Measurements from ENCODE around the gene BMPR2.

BMPR2 gene

GRCh38 chr2:202449344-202449743, 73.2 kb downstream of the BMPR2 start:
- Mint-ChIP-seq H3K4me3 (no peak overlapping the region), H3K27me3 (ENCODE audit: low read depth) (no peaks in the 10 kb centered on the region), H3K4me1 (ENCODE audit: low read depth) (no peaks in the 10 kb centered on the region), H3K9me3 (no peaks in the 10 kb centered on the region), H3K36me3 (ENCODE audit: low read depth) (no peaks in the 10 kb centered on the region), H3K27ac (no peak overlapping the region)
- DNase-seq (ENCODE audit: low spot score) = no peak

GRCh38 chr2:202450785-202451184, 74.7 kb downstream of the BMPR2 start:
- no peak overlapping the region for H3K27ac Mint-ChIP-seq

GRCh38 chr2:202452744-202453143, 76.6 kb downstream of the BMPR2 start:
- Mint-ChIP-seq H3K4me3 (no peak overlapping the region), H3K27ac (no peak overlapping the region), H3K4me1 (ENCODE audit: low read depth) (no peaks in the 10 kb centered on the region), H3K27me3 (ENCODE audit: low read depth) (no peaks in the 10 kb centered on the region), H3K36me3 (ENCODE audit: low read depth) (no peaks in the 10 kb centered on the region), H3K9me3 (no peaks in the 10 kb centered on the region)
- no peak for DNase-seq (ENCODE audit: low spot score)

More at GRCh38 chr2:202450785-202451184, 74.7 kb downstream of the BMPR2 start:
- H3K27me3 Mint-ChIP-seq (ENCODE audit: low read depth) = no peaks in the 10 kb centered on the region
- no peaks in the 10 kb centered on the region for H3K36me3 Mint-ChIP-seq (ENCODE audit: low read depth)
- no peak overlapping the region for H3K4me3 Mint-ChIP-seq
- H3K4me1 Mint-ChIP-seq (ENCODE audit: low read depth) = no peaks in the 10 kb centered on the region
- no peaks in the 10 kb centered on the region for H3K9me3 Mint-ChIP-seq
- DNase-seq (ENCODE audit: low spot score) = no peak

GRCh38 chr2:202454536-202454935, 78.4 kb downstream of the BMPR2 start:
- H3K4me1 Mint-ChIP-seq (ENCODE audit: low read depth) = no peaks in the 10 kb centered on the region
- no peak overlapping the region for H3K27ac Mint-ChIP-seq
- no peak for DNase-seq (ENCODE audit: low spot score)
- H3K36me3 Mint-ChIP-seq (ENCODE audit: low read depth) = no peaks in the 10 kb centered on the region
- H3K4me3 Mint-ChIP-seq = no peak overlapping the region
- no peaks in the 10 kb centered on the region for H3K27me3 Mint-ChIP-seq (ENCODE audit: low read depth)
- no peaks in the 10 kb centered on the region for H3K9me3 Mint-ChIP-seq

- DNase-seq (ENCODE audit: low spot score) = no peak
- no peak overlapping the region for H3K4me3 Mint-ChIP-seq
- H3K9me3 Mint-ChIP-seq = no peaks in the 10 kb centered on the region
- H3K27me3 Mint-ChIP-seq (ENCODE audit: low read depth) = no peaks in the 10 kb centered on the region
- H3K36me3 Mint-ChIP-seq (ENCODE audit: low read depth) = no peaks in the 10 kb centered on the region
- H3K4me1 Mint-ChIP-seq (ENCODE audit: low read depth) = no peaks in the 10 kb centered on the region
- H3K27ac Mint-ChIP-seq = no peak overlapping the region
Observed at GRCh38 chr2:202455114-202455513, 79.0 kb downstream of the BMPR2 start.

GRCh38 chr2:202460119-202460518, 84.0 kb downstream of the BMPR2 start:
- no peak overlapping the region for H3K27ac Mint-ChIP-seq
- H3K27me3 Mint-ChIP-seq (ENCODE audit: low read depth) = no peaks in the 10 kb centered on the region
- H3K4me1 Mint-ChIP-seq (ENCODE audit: low read depth) = no peaks in the 10 kb centered on the region

GRCh38 chr2:202479090-202479489, 103.0 kb downstream of the BMPR2 start:
- H3K27me3 Mint-ChIP-seq (ENCODE audit: low read depth) = no peaks in the 10 kb centered on the region
- peaks cover 5% of the 10 kb centered on the region for H3K4me1 Mint-ChIP-seq (ENCODE audit: low read depth)
- H3K27ac Mint-ChIP-seq = no peak overlapping the region
- no peak for DNase-seq (ENCODE audit: low spot score)
- H3K9me3 Mint-ChIP-seq = no peaks in the 10 kb centered on the region
- H3K4me3 Mint-ChIP-seq = no peak overlapping the region
- H3K36me3 Mint-ChIP-seq (ENCODE audit: low read depth) = no peaks in the 10 kb centered on the region

More at GRCh38 chr2:202460119-202460518, 84.0 kb downstream of the BMPR2 start:
- DNase-seq (ENCODE audit: low spot score) = no peak
- no peaks in the 10 kb centered on the region for H3K9me3 Mint-ChIP-seq
- H3K36me3 Mint-ChIP-seq (ENCODE audit: low read depth) = no peaks in the 10 kb centered on the region
- H3K4me3 Mint-ChIP-seq = no peak overlapping the region

GRCh38 chr2:202479610-202480009, 103.5 kb downstream of the BMPR2 start:
- no peaks in the 10 kb centered on the region for H3K9me3 Mint-ChIP-seq
- no peak for DNase-seq (ENCODE audit: low spot score)
- H3K27ac Mint-ChIP-seq = no peak overlapping the region
- no peak overlapping the region for H3K4me3 Mint-ChIP-seq
- no peaks in the 10 kb centered on the region for H3K36me3 Mint-ChIP-seq (ENCODE audit: low read depth)
- peaks cover 5% of the 10 kb centered on the region for H3K4me1 Mint-ChIP-seq (ENCODE audit: low read depth)
- H3K27me3 Mint-ChIP-seq (ENCODE audit: low read depth) = no peaks in the 10 kb centered on the region

GRCh38 chr2:202486351-202486750, 110.2 kb downstream of the BMPR2 start:
- no peaks in the 10 kb centered on the region for H3K27me3 Mint-ChIP-seq (ENCODE audit: low read depth)
- no peak for DNase-seq (ENCODE audit: low spot score)
- no peaks in the 10 kb centered on the region for H3K4me1 Mint-ChIP-seq (ENCODE audit: low read depth)
- H3K9me3 Mint-ChIP-seq = no peaks in the 10 kb centered on the region
- no peak overlapping the region for H3K27ac Mint-ChIP-seq
- no peaks in the 10 kb centered on the region for H3K36me3 Mint-ChIP-seq (ENCODE audit: low read depth)
- no peak overlapping the region for H3K4me3 Mint-ChIP-seq

GRCh38 chr2:202488671-202489070, 112.5 kb downstream of the BMPR2 start:
- no peak for DNase-seq (ENCODE audit: low spot score)
- H3K4me1 Mint-ChIP-seq (ENCODE audit: low read depth) = no peaks in the 10 kb centered on the region
- no peaks in the 10 kb centered on the region for H3K9me3 Mint-ChIP-seq
- H3K27ac Mint-ChIP-seq = no peak overlapping the region
- no peaks in the 10 kb centered on the region for H3K27me3 Mint-ChIP-seq (ENCODE audit: low read depth)
- no peaks in the 10 kb centered on the region for H3K36me3 Mint-ChIP-seq (ENCODE audit: low read depth)
- H3K4me3 Mint-ChIP-seq = no peak overlapping the region

- DNase-seq (ENCODE audit: low spot score) = no peak
- H3K27me3 Mint-ChIP-seq (ENCODE audit: low read depth) = no peaks in the 10 kb centered on the region
- H3K4me3 Mint-ChIP-seq = no peak overlapping the region
- no peaks in the 10 kb centered on the region for H3K4me1 Mint-ChIP-seq (ENCODE audit: low read depth)
- no peaks in the 10 kb centered on the region for H3K36me3 Mint-ChIP-seq (ENCODE audit: low read depth)
- no peak overlapping the region for H3K27ac Mint-ChIP-seq
- no peaks in the 10 kb centered on the region for H3K9me3 Mint-ChIP-seq
Observed at GRCh38 chr2:202490479-202490878, 114.4 kb downstream of the BMPR2 start.

GRCh38 chr2:202491514-202491913, 115.4 kb downstream of the BMPR2 start:
- no peak overlapping the region for H3K4me3 Mint-ChIP-seq
- no peaks in the 10 kb centered on the region for H3K36me3 Mint-ChIP-seq (ENCODE audit: low read depth)
- H3K4me1 Mint-ChIP-seq (ENCODE audit: low read depth) = no peaks in the 10 kb centered on the region
- DNase-seq (ENCODE audit: low spot score) = no peak
- no peaks in the 10 kb centered on the region for H3K9me3 Mint-ChIP-seq
- H3K27ac Mint-ChIP-seq = no peak overlapping the region
- H3K27me3 Mint-ChIP-seq (ENCODE audit: low read depth) = no peaks in the 10 kb centered on the region

- Mint-ChIP-seq H3K4me3 (no peak overlapping the region), H3K36me3 (ENCODE audit: low read depth) (no peaks in the 10 kb centered on the region), H3K27me3 (ENCODE audit: low read depth) (no peaks in the 10 kb centered on the region), H3K27ac (no peak overlapping the region), H3K4me1 (ENCODE audit: low read depth) (no peaks in the 10 kb centered on the region), H3K9me3 (no peaks in the 10 kb centered on the region)
- DNase-seq (ENCODE audit: low spot score) = no peak
Observed at GRCh38 chr2:202494300-202495229, 118.4 kb downstream of the BMPR2 start.

- Mint-ChIP-seq H3K27me3 (ENCODE audit: low read depth) (no peaks in the 10 kb centered on the region), H3K4me1 (ENCODE audit: low read depth) (no peaks in the 10 kb centered on the region), H3K36me3 (ENCODE audit: low read depth) (no peaks in the 10 kb centered on the region), H3K9me3 (no peaks in the 10 kb centered on the region), H3K4me3 (no peak overlapping the region), H3K27ac (no peak overlapping the region)
- no peak for DNase-seq (ENCODE audit: low spot score)
Observed at GRCh38 chr2:202495230-202495604, 119.1 kb downstream of the BMPR2 start.
